Parathyroid adenoma (tissue), 2 donors: Measurements from ENCODE around the gene NDUFS3.

Experiments used
- H2AFZ ChIP-seq: fragments of 300-600 bp; sonication (generic); one replicate; pipeline ENCODE4 v1.7.0; 2017; ENCODE audit warnings: antibody characterized with exemption, mild to moderate bottlenecking
- H3K27ac ChIP-seq: fragments of 300-600 bp; sonication (generic); one replicate; pipeline ENCODE4 v1.7.0; 2017
- H3K27me3 ChIP-seq: fragments of 300-600 bp; sonication (generic); one replicate; pipeline ENCODE4 v1.7.0; 2017; ENCODE audit warnings: low read length; ENCODE audit not compliant: control insufficient read depth, insufficient read depth
- H3K36me3 ChIP-seq: fragments of 300-600 bp; sonication (generic); one replicate; pipeline ENCODE4 v1.7.0; 2017; ENCODE audit warnings: low read length; ENCODE audit not compliant: control insufficient read depth, insufficient read depth
- H3K4me1 ChIP-seq: fragments of 300-600 bp; sonication (generic); one replicate; pipeline ENCODE4 v1.7.0; 2017; ENCODE audit warnings: control low read depth
- H3K4me2 ChIP-seq: fragments of 300-600 bp; sonication (generic); one replicate; pipeline ENCODE4 v1.7.0; 2017; ENCODE audit warnings: low read length
- H3K4me3 ChIP-seq: fragments of 300-600 bp; sonication (generic); one replicate; pipeline ENCODE4 v1.7.0; 2017; ENCODE audit warnings: low read depth, low read length
- H3K79me2 ChIP-seq: fragments of 300-600 bp; sonication (generic); one replicate; pipeline ENCODE4 v1.7.0; 2017; ENCODE audit warnings: control low read depth
- H3K9ac ChIP-seq: fragments of 300-600 bp; sonication (generic); one replicate; pipeline ENCODE4 v1.7.0; 2017; ENCODE audit warnings: mild to moderate bottlenecking
- H3K9me3 ChIP-seq: fragments of 300-600 bp; sonication (generic); one replicate; pipeline ENCODE4 v1.7.0; 2017; ENCODE audit warnings: low read length; ENCODE audit not compliant: control insufficient read depth
- TF ChIP-seq, protein P1 (sequence below): fragments of 300-600 bp; sonication (generic); IDR thresholded peaks from one replicate; pipeline ENCODE4 v1.7.0; 2017; ENCODE audit warnings: antibody characterized with exemption, mild to moderate bottlenecking
- donor health status: primary hyperparathyroidism.

The NDUFS3 gene

DNA sequence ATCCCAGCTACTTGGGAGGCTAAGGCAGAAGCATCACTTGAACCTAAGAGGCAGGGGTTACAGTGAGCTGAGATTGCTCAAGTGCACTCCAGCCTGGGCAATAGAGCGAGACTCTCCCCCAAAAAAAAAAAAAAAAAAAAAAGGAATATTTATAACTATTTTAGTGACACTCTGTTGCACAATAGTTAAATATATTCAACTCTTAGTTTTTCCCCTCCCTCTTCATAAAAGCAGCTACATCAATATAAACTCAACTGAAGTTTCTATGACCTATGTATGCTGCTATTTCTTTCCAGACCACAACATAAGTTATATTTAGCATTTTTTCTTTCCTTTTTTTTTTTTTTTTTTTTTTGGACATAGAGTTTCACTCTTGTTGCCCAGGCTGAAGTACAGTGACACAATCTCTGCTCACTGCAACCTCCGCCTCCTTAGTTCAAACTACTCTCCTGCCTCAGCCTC lies 45.2 kb upstream of the NDUFS3 start:
- TF ChIP-seq, protein P1, sequence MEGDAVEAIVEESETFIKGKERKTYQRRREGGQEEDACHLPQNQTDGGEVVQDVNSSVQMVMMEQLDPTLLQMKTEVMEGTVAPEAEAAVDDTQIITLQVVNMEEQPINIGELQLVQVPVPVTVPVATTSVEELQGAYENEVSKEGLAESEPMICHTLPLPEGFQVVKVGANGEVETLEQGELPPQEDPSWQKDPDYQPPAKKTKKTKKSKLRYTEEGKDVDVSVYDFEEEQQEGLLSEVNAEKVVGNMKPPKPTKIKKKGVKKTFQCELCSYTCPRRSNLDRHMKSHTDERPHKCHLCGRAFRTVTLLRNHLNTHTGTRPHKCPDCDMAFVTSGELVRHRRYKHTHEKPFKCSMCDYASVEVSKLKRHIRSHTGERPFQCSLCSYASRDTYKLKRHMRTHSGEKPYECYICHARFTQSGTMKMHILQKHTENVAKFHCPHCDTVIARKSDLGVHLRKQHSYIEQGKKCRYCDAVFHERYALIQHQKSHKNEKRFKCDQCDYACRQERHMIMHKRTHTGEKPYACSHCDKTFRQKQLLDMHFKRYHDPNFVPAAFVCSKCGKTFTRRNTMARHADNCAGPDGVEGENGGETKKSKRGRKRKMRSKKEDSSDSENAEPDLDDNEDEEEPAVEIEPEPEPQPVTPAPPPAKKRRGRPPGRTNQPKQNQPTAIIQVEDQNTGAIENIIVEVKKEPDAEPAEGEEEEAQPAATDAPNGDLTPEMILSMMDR = no peak
- Histone ChIP-seq H2AFZ (no peak overlapping the region), H3K9ac (no peak overlapping the region), H3K79me2 (peaks cover 57% of the 10 kb centered on the region), H3K4me1 (peaks cover 2% of the 10 kb centered on the region), H3K27ac (no peak overlapping the region), H3K4me3 (no peak overlapping the region), H3K9me3 (no peaks in the 10 kb centered on the region), H3K4me2 (no peak overlapping the region), H3K36me3 (no peaks in the 10 kb centered on the region), H3K27me3 (no peaks in the 10 kb centered on the region)

DNA sequence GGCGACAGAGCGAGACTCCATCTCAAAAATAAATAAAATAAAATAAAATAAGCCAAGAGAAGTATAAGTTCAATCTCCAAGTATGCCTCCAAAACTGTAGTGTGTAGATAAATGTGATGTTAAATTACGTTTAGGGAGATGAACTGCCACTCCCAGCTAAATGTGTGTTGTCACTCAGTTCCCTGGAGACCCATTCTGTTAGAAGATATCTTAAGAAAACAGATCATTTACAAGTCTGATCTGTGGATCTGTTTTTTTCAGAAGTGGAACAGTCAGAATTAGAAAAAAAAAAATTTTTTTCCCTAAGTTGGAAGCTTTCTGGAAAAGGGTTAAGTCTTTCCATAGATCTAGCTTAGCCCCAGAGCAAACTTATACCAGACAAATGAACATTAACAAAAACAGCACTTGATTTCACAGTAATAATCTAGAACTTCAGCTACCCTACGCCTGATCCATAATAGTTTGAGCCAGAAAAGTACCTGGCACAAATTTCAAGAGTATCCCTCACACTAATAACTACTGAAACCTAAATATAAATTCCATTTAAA lies 44.1 kb upstream of the NDUFS3 start:
- Histone ChIP-seq H3K27ac (no peak overlapping the region), H3K9me3 (no peaks in the 10 kb centered on the region), H3K36me3 (no peaks in the 10 kb centered on the region), H3K79me2 (peaks cover 49% of the 10 kb centered on the region), H2AFZ (no peak overlapping the region), H3K4me2 (no peak overlapping the region), H3K9ac (no peak overlapping the region), H3K27me3 (no peaks in the 10 kb centered on the region), H3K4me3 (no peak overlapping the region), H3K4me1 (peaks cover 3% of the 10 kb centered on the region)
- TF ChIP-seq, protein P1 = no peak

DNA sequence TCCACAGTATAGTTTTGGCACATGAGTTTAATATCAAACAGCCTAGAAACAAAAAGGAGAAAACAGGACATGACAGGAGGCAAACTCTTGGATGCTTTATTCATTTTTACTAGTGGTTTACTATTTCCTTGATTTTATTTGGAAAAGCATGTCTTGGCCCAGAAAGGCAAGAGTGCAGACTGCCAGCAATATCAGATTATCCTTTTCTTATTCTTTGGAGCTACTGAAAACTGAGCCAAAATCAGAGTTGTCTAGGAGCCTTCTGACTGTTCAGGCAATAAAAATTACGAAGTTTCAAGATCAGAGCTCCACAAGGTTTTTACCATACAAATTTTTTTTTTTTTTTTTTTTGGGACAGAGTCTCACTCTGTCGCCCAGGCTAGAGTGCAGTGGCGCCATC lies 42.0 kb upstream of the NDUFS3 start:
- Histone ChIP-seq H3K9me3 (no peaks in the 10 kb centered on the region), H3K36me3 (no peaks in the 10 kb centered on the region), H3K27me3 (no peaks in the 10 kb centered on the region), H3K4me2 (no peak overlapping the region), H3K79me2 (peaks cover 53% of the 10 kb centered on the region), H3K9ac (no peak overlapping the region), H3K4me1 (peaks cover 7% of the 10 kb centered on the region), H2AFZ (no peak overlapping the region), H3K27ac (no peak overlapping the region), H3K4me3 (no peak overlapping the region)
- TF ChIP-seq, protein P1 = no peak

DNA sequence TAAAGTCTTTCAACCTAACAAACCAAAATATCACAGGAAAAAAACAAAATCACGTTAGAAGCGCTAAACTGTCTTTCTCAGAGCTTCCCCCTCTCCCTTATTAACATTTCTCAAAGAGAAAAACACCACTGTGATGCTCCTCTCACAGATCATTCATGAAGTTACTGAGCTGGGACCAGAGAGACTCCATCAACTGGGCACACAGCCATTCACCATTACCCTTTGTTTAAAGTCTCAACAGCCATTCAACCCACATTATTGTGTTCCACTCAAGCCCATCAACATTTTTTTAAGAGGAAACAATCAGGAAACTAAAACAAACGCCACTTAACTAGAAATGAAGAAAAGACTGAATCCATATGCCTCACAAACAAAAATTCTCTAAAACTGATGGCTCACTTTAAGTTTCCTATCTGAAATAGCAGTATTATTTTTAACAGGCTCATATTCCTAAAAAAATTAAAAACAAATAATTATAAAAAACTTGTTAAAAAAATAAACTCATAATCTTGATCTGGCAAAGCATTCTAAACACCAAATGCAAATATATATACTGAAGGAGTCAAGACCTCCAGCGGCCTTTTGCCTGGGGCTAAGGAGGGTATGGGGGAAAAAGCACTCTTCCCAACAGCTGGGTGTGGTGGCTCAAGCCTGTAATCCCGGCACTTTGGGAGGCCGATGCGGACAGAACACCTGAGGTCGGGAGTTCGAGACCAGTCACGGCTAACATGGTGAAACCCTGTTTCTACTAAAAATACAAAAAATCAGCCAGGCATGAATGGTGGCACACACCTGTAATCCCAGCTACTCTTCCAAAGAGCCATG lies 39.9 kb upstream of the NDUFS3 start:
- Histone ChIP-seq H3K9me3 (no peaks in the 10 kb centered on the region), H3K36me3 (no peaks in the 10 kb centered on the region), H3K27me3 (no peaks in the 10 kb centered on the region), H3K27ac (no peak overlapping the region), H3K4me2 (peak overlapping the region; percentile 9), H3K9ac (no peak overlapping the region), H2AFZ (no peak overlapping the region), H3K79me2 (peaks cover 58% of the 10 kb centered on the region), H3K4me1 (peaks cover 7% of the 10 kb centered on the region), H3K4me3 (no peak overlapping the region)
- TF ChIP-seq, protein P1 = no peak

DNA sequence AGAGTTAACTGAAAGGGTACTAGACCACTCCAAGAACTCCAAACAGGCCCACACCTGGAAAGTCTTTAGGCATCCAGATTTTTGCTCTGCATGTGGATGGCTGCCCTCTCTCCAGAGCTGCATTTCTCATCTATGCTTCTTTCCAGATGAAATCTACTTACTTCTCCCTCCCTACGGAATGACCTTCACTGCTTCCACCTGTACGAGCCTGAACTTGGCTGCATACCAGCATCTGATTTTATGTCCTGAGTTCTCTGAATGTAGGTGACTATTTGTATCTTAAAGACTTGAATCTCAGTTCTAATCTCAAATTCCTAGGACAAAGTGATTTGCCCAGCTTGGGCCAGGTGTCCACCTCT lies 39.2 kb upstream of the NDUFS3 start:
- Histone ChIP-seq H3K4me1 (peaks cover 7% of the 10 kb centered on the region), H3K27me3 (no peaks in the 10 kb centered on the region), H3K36me3 (no peaks in the 10 kb centered on the region), H3K79me2 (peaks cover 63% of the 10 kb centered on the region), H3K9me3 (no peaks in the 10 kb centered on the region), H3K27ac (no peak overlapping the region), H3K4me3 (peak overlapping the region; percentile 20), H3K4me2 (peak overlapping the region; percentile 9), H2AFZ (no peak overlapping the region), H3K9ac (no peak overlapping the region)
- TF ChIP-seq, protein P1 = no peak
